NCI-H2171 (cell line): ENCODE data around the gene SH2D3C.

Experiments used
- DNase-seq: peaks from one replicate; lab custom pipeline; 2025; lab: John Stamatoyannopoulos, UW

SH2D3C gene

GRCh38 chr9:127778280-127779135 is at the start of gene SH2D3C:
Gene SH2D3C, minus strand, starts transcription at chr9:127778666. Its CDS starts 39 bp downstream, at chr9:127778627.
- DNase-seq: no peak

GRCh38 chr9:127826253-127826913 is 47.9 kb upstream of the SH2D3C start:
- no peak for DNase-seq

- DNase-seq: no peak
Observed at GRCh38 chr9:127825319-127826051, 47.0 kb upstream of the SH2D3C start.

GRCh38 chr9:127822108-127822507 is 43.6 kb upstream of the SH2D3C start:
- no peak for DNase-seq

GRCh38 chr9:127818574-127818973 is 40.1 kb upstream of the SH2D3C start:
- DNase-seq: no peak

- DNase-seq: peak; percentile 52
Observed at GRCh38 chr9:127817881-127818434, 39.5 kb upstream of the SH2D3C start.

GRCh38 chr9:127816728-127817127 is 38.3 kb upstream of the SH2D3C start:
- DNase-seq: no peak

GRCh38 chr9:127816362-127816725 is 37.9 kb upstream of the SH2D3C start:
- DNase-seq: no peak

GRCh38 chr9:127815512-127816361 is 37.3 kb upstream of the SH2D3C start:
- DNase-seq: no peak

GRCh38 chr9:127814619-127815511 is 36.4 kb upstream of the SH2D3C start:
- no peak for DNase-seq

- DNase-seq: no peak
Observed at GRCh38 chr9:127813686-127814226, 35.3 kb upstream of the SH2D3C start.

GRCh38 chr9:127812936-127813675 is 34.6 kb upstream of the SH2D3C start:
- no peak for DNase-seq

- no peak for DNase-seq
Observed at GRCh38 chr9:127812011-127812410, 33.5 kb upstream of the SH2D3C start.

- no peak for DNase-seq
Observed at GRCh38 chr9:127810378-127811187, 32.1 kb upstream of the SH2D3C start.

GRCh38 chr9:127809540-127810377 is 31.3 kb upstream of the SH2D3C start:
- no peak for DNase-seq

- no peak for DNase-seq
Observed at GRCh38 chr9:127809002-127809539, 30.6 kb upstream of the SH2D3C start.

GRCh38 chr9:127808347-127809001 is 30.0 kb upstream of the SH2D3C start:
- no peak for DNase-seq
